Tibial nerve (tissue), 4 donors: ENCODE data around the gene CDH13. TPM values are rescaled to one million over a fixed set of nuclear protein-coding genes. Genes with fewer than 3 reads are reported as not detected.
A peak's percentile ranks its signal among the peaks of the same experiment; 100 is the strongest.

Source experiments
- DNase-seq, 2 donors: peaks; one replicate each; pipeline ENCODE4 v3.0.0-alpha.2; 2019; ENCODE audit warnings: low spot score in 2 of 2
- H3K27ac ChIP-seq, 4 donors: fragments of 200-600 bp; sonication (generic) in 3 of 4; one replicate each; pipeline ENCODE4 v1.5.1; 2017 to 2019; ENCODE audit warnings: mild to moderate bottlenecking in 1 of 4
- H3K27me3 ChIP-seq, 2 donors: fragments of 200-600 bp; sonication (generic) in 1 of 2; one replicate each; pipeline versions ENCODE4 v1.5.1 to v1.6.0; 2017 to 2019
- H3K36me3 ChIP-seq, 3 donors: fragments of 200-600 bp; sonication (generic); one replicate each; pipeline ENCODE4 v1.5.1; 2018 to 2019
- H3K4me1 ChIP-seq, 4 donors: fragments of 200-600 bp; sonication (generic) in 3 of 4; one replicate each; pipeline ENCODE4 v1.5.1; 2017 to 2019
- H3K4me3 ChIP-seq, 4 donors: fragments of 200-600 bp; sonication (generic) in 3 of 4; one replicate each; pipeline ENCODE4 v1.5.1; 2017 to 2019; ENCODE audit warnings: mild to moderate bottlenecking in 1 of 4, moderate library complexity in 1 of 4
- H3K9me3 ChIP-seq, 4 donors: fragments of 200-600 bp; sonication (generic) in 3 of 4; one replicate each; pipeline ENCODE4 v1.5.1; 2017 to 2019
- CTCF ChIP-seq, 5 experiments: fragments of 200-600 bp in 3 of 5; fragments of 450-650 bp in 2 of 5; sonication (generic) in 3 of 5; IDR thresholded peaks; one replicate each; pipeline ENCODE4 v1.5.1; 2016 to 2019; ENCODE audit warnings: antibody characterized with exemption in 5 of 5, mild to moderate bottlenecking in 3 of 5, moderate library complexity in 2 of 5
- EP300 ChIP-seq, 2 donors: sonication (generic); formaldehyde crosslinking; IDR thresholded peaks; one replicate each; pipeline ENCODE4 v1.6.1; 2017; ENCODE audit warnings: antibody characterized with exemption in 2 of 2, mild to moderate bottlenecking in 1 of 2
- POLR2A ChIP-seq, 2 donors: fragments of 450-650 bp; IDR thresholded peaks; one replicate each; pipeline ENCODE4 v1.6.1; 2017; ENCODE audit warnings: antibody characterized with exemption in 2 of 2, mild to moderate bottlenecking in 2 of 2, moderate library complexity in 2 of 2
- WGBS, 2 donors: methylation state at CpG; one replicate each; pipeline ENCODE4 v1.1.5; 2018; 5-methylcytosine and 5-hydroxymethylcytosine counted together
- total RNA-seq, 4 donors: library from RNA; depleted of rRNA; stranded (reverse); fragments of >200 nt; gene quantifications; one replicate each; pipeline ENCODE4 v1.1.0, GENCODE V29; 2016

Gene CDH13
- total RNA-seq, 4 donors from 2014 or later, result 4.1 to 14.4 (median 5.8) TPM

GRCh38 chr16:83713597-83713996, 1086.8 kb downstream of the CDH13 start:
- no peak for DNase-seq
- 78 to 86% methylated on average over 4 of the region's 4 CpGs for WGBS, 2 donors
- peaks cover 0 to 4% (median 0%) of the 10 kb centered on the region in 4 donors for H3K9me3 ChIP-seq
- TF ChIP-seq POLR2A (IDR thresholded peaks at IDR 0.05) (no peak), CTCF (IDR thresholded peaks at IDR 0.05) (no peak), EP300 (IDR thresholded peaks at IDR 0.05) (no peak)
- no peaks in the 10 kb centered on the region for H3K4me1 ChIP-seq
- no peaks in the 10 kb centered on the region for H3K36me3 ChIP-seq
- no peak overlapping the region for H3K4me3 ChIP-seq
- no peaks in the 10 kb centered on the region for H3K27me3 ChIP-seq
- no peak overlapping the region for H3K27ac ChIP-seq

GRCh38 chr16:83714286-83714685, 1087.5 kb downstream of the CDH13 start:
- Histone ChIP-seq H3K4me3 (no peak overlapping the region), H3K4me1 (no peaks in the 10 kb centered on the region), H3K27me3 (no peaks in the 10 kb centered on the region), H3K36me3 (no peaks in the 10 kb centered on the region), H3K9me3 (peaks cover 0 to 4% (median 0%) of the 10 kb centered on the region in 4 donors), H3K27ac (no peak overlapping the region)
- 96 to 97% methylated on average over 4 of the region's 4 CpGs for WGBS, 2 donors
- DNase-seq, result no peak
- TF ChIP-seq EP300 (IDR thresholded peaks at IDR 0.05) (no peak), POLR2A (IDR thresholded peaks at IDR 0.05) (no peak), CTCF (IDR thresholded peaks at IDR 0.05) (no peak)

DNA sequence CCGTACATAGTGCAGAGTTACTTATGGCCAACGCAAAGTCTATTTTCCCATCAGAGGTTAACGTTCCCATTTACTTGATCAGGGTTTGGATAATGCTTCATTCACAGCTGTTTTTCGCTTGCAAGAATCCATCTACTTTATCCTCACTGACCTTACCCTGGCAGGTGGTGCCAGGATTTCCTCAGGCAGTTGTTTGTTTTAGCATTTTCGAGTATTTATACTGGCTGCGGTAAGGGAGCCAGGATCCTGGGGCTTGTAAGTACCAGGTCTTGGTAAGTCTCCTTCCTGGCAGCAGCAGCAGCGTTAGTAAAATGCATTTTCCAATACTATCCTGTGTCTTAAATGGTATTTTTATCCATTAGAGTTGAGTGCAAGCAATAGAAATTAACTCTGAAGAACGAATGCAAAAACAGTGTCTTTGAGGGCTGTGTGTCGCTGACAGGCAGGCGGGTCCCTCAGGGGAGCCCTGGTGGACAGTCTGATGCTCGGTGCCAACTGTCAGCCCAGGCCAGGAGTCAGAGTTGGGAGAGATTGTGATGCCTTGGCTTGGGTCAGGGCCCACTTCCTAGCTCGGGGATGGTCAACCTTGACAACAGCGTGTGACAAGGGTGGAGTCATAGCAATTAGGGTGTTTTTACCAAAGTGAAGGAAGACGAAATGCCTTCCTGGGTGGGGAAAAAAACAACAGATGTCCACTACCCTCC, 1088.6 kb downstream of the CDH13 start:
- H3K4me1 ChIP-seq, result no peaks in the 10 kb centered on the region

GRCh38 chr16:83717308-83717707, 1090.5 kb downstream of the CDH13 start:
- 80 to 83% methylated on average over 7 of the region's 7 CpGs for WGBS, 2 donors
- Histone ChIP-seq H3K27ac (no peak overlapping the region), H3K9me3 (peaks cover 0 to 4% (median 0%) of the 10 kb centered on the region in 4 donors), H3K36me3 (no peaks in the 10 kb centered on the region), H3K27me3 (no peaks in the 10 kb centered on the region), H3K4me1 (no peaks in the 10 kb centered on the region), H3K4me3 (no peak overlapping the region)
- no peak for DNase-seq
- no peak for TF ChIP-seq CTCF (IDR thresholded peaks at IDR 0.05)
- no peak for TF ChIP-seq EP300 (IDR thresholded peaks at IDR 0.05)
- no peak for TF ChIP-seq POLR2A (IDR thresholded peaks at IDR 0.05)

More for the DNA sequence above, 1088.6 kb downstream of the CDH13 start:
- Histone ChIP-seq H3K36me3 (no peaks in the 10 kb centered on the region), H3K27ac (no peak overlapping the region), H3K4me3 (no peak overlapping the region), H3K9me3 (peaks cover 0 to 4% (median 0%) of the 10 kb centered on the region in 4 donors), H3K27me3 (no peaks in the 10 kb centered on the region)
- no peak for DNase-seq
- no peak for TF ChIP-seq CTCF (IDR thresholded peaks at IDR 0.05)
- WGBS, 2 donors, result 74% methylated on average over 14 of the region's 14 CpGs

DNA sequence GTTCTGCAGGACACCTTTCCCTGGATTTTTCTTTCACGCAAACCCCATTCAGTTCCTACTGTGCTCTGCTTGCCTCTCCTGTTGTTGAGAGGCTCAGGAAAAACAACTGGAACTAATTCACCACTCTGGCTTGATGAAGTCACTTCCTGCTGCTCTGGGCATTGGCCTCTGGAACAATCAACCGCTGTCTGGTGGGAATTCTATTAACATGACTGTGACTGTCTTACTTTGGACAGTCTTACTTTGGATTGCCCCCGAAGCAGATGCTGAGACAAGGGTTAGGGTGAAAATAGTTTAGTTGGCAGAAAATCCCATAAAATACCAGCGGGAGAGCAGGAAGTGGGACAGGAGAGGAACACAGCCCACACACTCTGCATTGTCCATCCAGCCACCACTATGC, 1091.0 kb downstream of the CDH13 start:
- Histone ChIP-seq H3K4me1 (no peaks in the 10 kb centered on the region), H3K9me3 (peaks cover 0 to 3% (median 0%) of the 10 kb centered on the region in 4 donors), H3K36me3 (no peaks in the 10 kb centered on the region), H3K4me3 (no peak overlapping the region), H3K27me3 (no peaks in the 10 kb centered on the region), H3K27ac (peak overlapping the region in 1 of 4 donors; percentile 70)
- 13 to 27% methylated on average over 4 of the region's 4 CpGs for WGBS, 2 donors
- DNase-seq, result no peak
- TF ChIP-seq POLR2A (IDR thresholded peaks at IDR 0.05) (no peak), CTCF (IDR thresholded peaks at IDR 0.05) (no peak), EP300 (IDR thresholded peaks at IDR 0.05) (no peak)
